VCaP (cell line): ENCODE results near the gene SCN9A.

Experiments
- H3K27ac ChIP-seq: fragments of 450-650 bp; 2 replicates; pipeline ENCODE4 v1.5.1; 2017
- CTCF ChIP-seq: fragments of 450-650 bp; conservative IDR thresholded peaks from 2 replicates; pipeline ENCODE4 v1.5.1; 2017; ENCODE audit warnings: mild to moderate bottlenecking, moderate library complexity

Gene SCN9A

GRCh38 chr2:166373539-166373938, 2.2 kb downstream of the SCN9A start:
- TF ChIP-seq CTCF: no peak
- H3K27ac ChIP-seq: no peak overlapping the region

- no peak overlapping the region for H3K27ac ChIP-seq
- no peak for TF ChIP-seq CTCF
These were observed 2.6 kb downstream of the SCN9A start for GRCh38 chr2:166373105-166373504.

- TF ChIP-seq CTCF: no peak
- no peak overlapping the region for H3K27ac ChIP-seq
These were observed 3.7 kb downstream of the SCN9A start for GRCh38 chr2:166372046-166372445.

- no peak overlapping the region for H3K27ac ChIP-seq
These were observed 9.8 kb downstream of the SCN9A start for GRCh38 chr2:166365803-166366420.

GRCh38 chr2:166365239-166365638, 10.5 kb downstream of the SCN9A start:
- H3K27ac ChIP-seq: no peak overlapping the region
- TF ChIP-seq CTCF: no peak

More at GRCh38 chr2:166365803-166366420, 9.8 kb downstream of the SCN9A start:
- no peak for TF ChIP-seq CTCF

- TF ChIP-seq CTCF: no peak
- H3K27ac ChIP-seq: no peak overlapping the region
These were observed 11.1 kb downstream of the SCN9A start for GRCh38 chr2:166364476-166365161.

GRCh38 chr2:166361351-166362153, 14.2 kb downstream of the SCN9A start:
- H3K27ac ChIP-seq: no peak overlapping the region
- TF ChIP-seq CTCF: peak; percentile 83
